SJCRH30 (cell line): ENCODE data around the gene CAPG. TPM values are rescaled to one million over a fixed set of nuclear protein-coding genes. Genes with fewer than 3 reads are reported as not detected.
A peak's percentile ranks its signal among the peaks of the same experiment; 100 is the strongest.
"Not testable (repeated sequence)": the region's sequence is repeated elsewhere in the genome, so short reads cannot be mapped to it uniquely, and the experiment has no call there.

Experiments
- DNase-seq, 2 experiments: peaks; one replicate each; pipeline ENCODE4 v3.0.0-alpha.2; 2015 to 2020
- H3K27ac ChIP-seq: fragments of 250-450 bp; sonication (Bioruptor Pico); 2 replicates; pipeline ENCODE4 v1.5.1; 2020; ENCODE audit warnings: mild to moderate bottlenecking, moderate library complexity
- H3K27me3 ChIP-seq: fragments of 250-450 bp; sonication (Bioruptor Pico); 2 replicates; pipeline ENCODE4 v1.5.1; 2020; ENCODE audit warnings: mild to moderate bottlenecking, moderate library complexity
- H3K36me3 ChIP-seq: fragments of 250-450 bp; sonication (Bioruptor Pico); 2 replicates; pipeline ENCODE4 v1.5.1; 2020; ENCODE audit warnings: mild to moderate bottlenecking, moderate library complexity
- H3K4me1 ChIP-seq: fragments of 250-450 bp; sonication (Bioruptor Pico); 2 replicates; pipeline ENCODE4 v1.5.1; 2020; ENCODE audit warnings: mild to moderate bottlenecking, moderate library complexity
- H3K4me3 ChIP-seq: fragments of 250-450 bp; sonication (Bioruptor Pico); 2 replicates; pipeline ENCODE4 v1.5.1; 2020; ENCODE audit warnings: mild to moderate bottlenecking, moderate library complexity
- H3K9me3 ChIP-seq: fragments of 250-450 bp; sonication (Bioruptor Pico); replicated peaks from 2 replicates; pipeline ENCODE4 v1.5.1; 2020; ENCODE audit warnings: mild to moderate bottlenecking, moderate library complexity
- total RNA-seq: library from RNA; depleted of rRNA; stranded (reverse); fragments of >200 nt; shearing (Covaris generic); gene quantifications from 2 replicates; pipeline ENCODE4 v1.2.3, GENCODE V29; 2014

CAPG gene
- total RNA-seq, 1 experiment from 2014 or later: 1.1 TPM

- Histone ChIP-seq H3K27me3 (no peaks in the 10 kb centered on the region), H3K4me1 (no peaks in the 10 kb centered on the region), H3K4me3 (no peak overlapping the region), H3K36me3 (peaks cover 29% of the 10 kb centered on the region), H3K27ac (no peak overlapping the region), H3K9me3 (no peaks in the 10 kb centered on the region; the same call in 1 of the 2 replicates)
- no peak for DNase-seq
These were observed 30.1 kb downstream of the CAPG start for GRCh38 chr2:85380048-85380447.

- no peaks in the 10 kb centered on the region for H3K27me3 ChIP-seq
- H3K4me3 ChIP-seq: no peak overlapping the region
- H3K9me3 ChIP-seq: no peaks in the 10 kb centered on the region; the same call in 1 of the 2 replicates
- H3K27ac ChIP-seq: no peak overlapping the region
- DNase-seq: no peak
- no peaks in the 10 kb centered on the region for H3K4me1 ChIP-seq
- H3K36me3 ChIP-seq: peaks cover 26% of the 10 kb centered on the region
These were observed 31.9 kb downstream of the CAPG start for GRCh38 chr2:85378257-85378656.

DNA sequence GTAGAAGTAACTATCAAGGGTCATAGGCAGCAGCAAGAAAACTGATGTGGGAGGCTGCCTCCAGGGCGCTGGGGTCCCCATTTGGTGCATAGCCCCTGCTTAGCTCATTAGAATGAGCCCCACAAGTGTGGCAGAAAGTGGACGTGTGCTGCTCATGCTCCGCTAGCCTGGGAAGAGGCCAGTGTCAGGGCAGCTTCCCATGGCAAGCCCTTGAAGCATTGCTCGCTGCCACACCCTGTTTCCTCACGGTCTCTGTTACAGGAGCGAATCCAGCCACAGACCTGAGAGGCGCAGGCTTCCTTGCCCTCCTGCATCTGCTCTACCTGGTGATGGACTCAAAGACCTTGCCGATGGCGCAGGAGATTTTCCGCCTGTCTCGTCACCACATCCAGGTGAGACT lies 33.1 kb downstream of the CAPG start:
- H3K4me3 ChIP-seq: no peak overlapping the region
- no peak overlapping the region for H3K27ac ChIP-seq
- no peaks in the 10 kb centered on the region for H3K4me1 ChIP-seq
- no peaks in the 10 kb centered on the region for H3K27me3 ChIP-seq
- peaks cover 26% of the 10 kb centered on the region for H3K36me3 ChIP-seq
- H3K9me3 ChIP-seq: no peaks in the 10 kb centered on the region; the same call in 1 of the 2 replicates
- no peak for DNase-seq

GRCh38 chr2:85376291-85377065 lies 33.7 kb downstream of the CAPG start:
- Histone ChIP-seq H3K4me1 (no peaks in the 10 kb centered on the region), H3K9me3 (no peaks in the 10 kb centered on the region; the same call in 1 of the 2 replicates), H3K27ac (no peak overlapping the region), H3K27me3 (no peaks in the 10 kb centered on the region), H3K36me3 (peaks cover 26% of the 10 kb centered on the region), H3K4me3 (no peak overlapping the region)
- no peak for DNase-seq

GRCh38 chr2:85371045-85371444 lies 39.1 kb downstream of the CAPG start:
- no peaks in the 10 kb centered on the region for H3K9me3 ChIP-seq
- H3K27ac ChIP-seq: no peak overlapping the region
- no peak for DNase-seq
- no peaks in the 10 kb centered on the region for H3K4me1 ChIP-seq
- no peak overlapping the region for H3K4me3 ChIP-seq
- H3K36me3 ChIP-seq: no peaks in the 10 kb centered on the region
- no peaks in the 10 kb centered on the region for H3K27me3 ChIP-seq

GRCh38 chr2:85369500-85369899 lies 40.7 kb downstream of the CAPG start:
- Histone ChIP-seq H3K9me3 (no peaks in the 10 kb centered on the region), H3K27me3 (no peaks in the 10 kb centered on the region), H3K4me1 (no peaks in the 10 kb centered on the region), H3K36me3 (no peaks in the 10 kb centered on the region), H3K27ac (no peak overlapping the region), H3K4me3 (no peak overlapping the region)
- DNase-seq: no peak

- no peaks in the 10 kb centered on the region for H3K4me1 ChIP-seq
- H3K27ac ChIP-seq: no peak overlapping the region
- H3K36me3 ChIP-seq: no peaks in the 10 kb centered on the region
- no peak overlapping the region for H3K4me3 ChIP-seq
- no peaks in the 10 kb centered on the region for H3K9me3 ChIP-seq
- DNase-seq: no peak
- no peaks in the 10 kb centered on the region for H3K27me3 ChIP-seq
These were observed 41.2 kb downstream of the CAPG start for GRCh38 chr2:85368921-85369320.

DNA sequence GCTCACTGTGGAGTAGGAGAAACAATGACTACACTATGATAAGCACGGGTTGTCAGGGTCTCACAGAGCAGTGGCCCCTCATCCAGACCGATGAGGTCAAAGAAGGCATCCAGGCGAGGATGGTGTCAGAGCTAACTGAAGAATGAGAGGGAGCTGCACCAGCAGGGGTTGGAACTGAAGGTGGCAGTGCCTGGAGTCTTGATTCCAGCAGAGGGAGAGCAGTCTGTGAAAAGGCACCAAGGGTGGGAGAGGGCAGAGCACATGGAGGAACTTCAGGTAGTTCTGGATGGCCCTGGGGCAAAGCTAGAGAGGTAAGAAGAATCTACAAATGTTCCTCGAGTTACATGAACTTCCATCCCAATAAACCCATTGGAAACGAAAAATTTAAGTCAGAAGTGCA lies 43.0 kb downstream of the CAPG start:
- peaks cover 8% of the 10 kb centered on the region; the same call in 1 of the 2 replicates for H3K36me3 ChIP-seq
- DNase-seq: no peak
- no peaks in the 10 kb centered on the region for H3K4me1 ChIP-seq
- no peak overlapping the region for H3K27ac ChIP-seq
- H3K4me3 ChIP-seq: no peak overlapping the region
- H3K27me3 ChIP-seq: no peaks in the 10 kb centered on the region
- H3K9me3 ChIP-seq: no peaks in the 10 kb centered on the region; the same call in 1 of the 2 replicates

- not testable (repeated sequence) for H3K27me3 ChIP-seq, DNase-seq, H3K4me1 ChIP-seq, H3K27ac ChIP-seq, H3K4me3 ChIP-seq, H3K36me3 ChIP-seq, H3K9me3 ChIP-seq
These were observed 47.3 kb downstream of the CAPG start for GRCh38 chr2:85362653-85363387.

DNA sequence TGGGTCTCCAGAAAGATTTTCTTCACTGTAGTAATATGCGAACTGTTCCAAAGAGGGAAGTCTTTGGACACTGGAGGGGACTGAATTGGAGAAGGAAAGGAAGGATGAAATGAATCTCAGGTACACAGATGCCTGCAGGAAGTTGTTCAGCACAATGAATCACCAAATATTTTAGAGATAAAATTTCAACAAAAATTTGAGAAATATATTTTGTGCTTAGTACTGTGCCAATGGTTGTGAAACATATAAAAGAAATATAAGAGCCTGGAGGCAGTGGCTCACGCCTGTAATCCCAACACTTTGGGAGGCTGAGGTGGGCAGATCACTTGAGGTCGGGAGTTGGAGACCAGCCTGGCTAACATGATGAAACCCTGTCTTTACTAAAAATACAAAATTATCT lies 52.4 kb downstream of the CAPG start:
- Histone ChIP-seq H3K9me3 (no peaks in the 10 kb centered on the region), H3K4me1 (peaks cover 3% of the 10 kb centered on the region; the same call in 1 of the 2 replicates), H3K36me3 (0 out of 2 replicates have a peak, but pooled peaks cover 6% of the 10 kb centered on the region), H3K27ac (no peak overlapping the region), H3K4me3 (no peak overlapping the region), H3K27me3 (no peaks in the 10 kb centered on the region)
- DNase-seq: no peak

- Histone ChIP-seq H3K4me1 (peaks cover 3% of the 10 kb centered on the region; the same call in 1 of the 2 replicates), H3K36me3 (0 out of 2 replicates have a peak, but pooled peaks cover 6% of the 10 kb centered on the region), H3K27me3 (no peaks in the 10 kb centered on the region), H3K27ac (no peak overlapping the region), H3K4me3 (no peak overlapping the region), H3K9me3 (no peaks in the 10 kb centered on the region)
- DNase-seq: peak in 1 of 2 experiments; percentile 26
These were observed 54.0 kb downstream of the CAPG start for GRCh38 chr2:85356186-85356585.

DNA sequence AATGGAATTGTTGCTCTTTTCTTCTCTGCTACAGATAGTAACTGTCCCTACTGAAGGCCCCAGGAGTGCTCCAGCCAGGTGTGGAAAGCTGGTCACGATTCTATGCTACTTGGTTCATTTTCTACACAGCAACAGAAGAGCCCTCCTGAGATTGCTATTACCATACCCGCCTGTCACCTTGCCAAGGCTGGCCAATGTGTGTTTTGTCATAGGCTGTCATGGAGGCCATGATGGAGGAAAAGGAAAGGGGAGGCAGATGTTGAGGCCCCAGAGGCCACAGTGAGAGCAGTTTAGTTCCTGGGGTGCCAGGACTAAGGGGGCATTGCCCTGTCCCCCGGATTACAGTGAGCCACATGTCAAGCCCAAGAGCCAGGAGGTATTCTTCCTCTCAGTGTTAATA lies 54.6 kb downstream of the CAPG start:
- H3K27ac ChIP-seq: no peak overlapping the region

GRCh38 chr2:85355073-85355410 lies 55.1 kb downstream of the CAPG start:
- Histone ChIP-seq H3K27ac (peak overlapping the region; percentile 49), H3K4me1 (peaks cover 3% of the 10 kb centered on the region; the same call in 1 of the 2 replicates), H3K27me3 (no peaks in the 10 kb centered on the region), H3K36me3 (0 out of 2 replicates have a peak, but pooled peaks cover 6% of the 10 kb centered on the region), H3K9me3 (no peaks in the 10 kb centered on the region), H3K4me3 (peak overlapping the region; percentile 81)
- no peak for DNase-seq

More for the DNA sequence above, 54.6 kb downstream of the CAPG start:
- DNase-seq: no peak
- 0 out of 2 replicates have a peak, but pooled peaks cover 6% of the 10 kb centered on the region for H3K36me3 ChIP-seq
- H3K9me3 ChIP-seq: no peaks in the 10 kb centered on the region
- H3K27me3 ChIP-seq: no peaks in the 10 kb centered on the region
- H3K4me3 ChIP-seq: peak overlapping the region; percentile 81
- H3K4me1 ChIP-seq: peaks cover 3% of the 10 kb centered on the region; the same call in 1 of the 2 replicates

DNA sequence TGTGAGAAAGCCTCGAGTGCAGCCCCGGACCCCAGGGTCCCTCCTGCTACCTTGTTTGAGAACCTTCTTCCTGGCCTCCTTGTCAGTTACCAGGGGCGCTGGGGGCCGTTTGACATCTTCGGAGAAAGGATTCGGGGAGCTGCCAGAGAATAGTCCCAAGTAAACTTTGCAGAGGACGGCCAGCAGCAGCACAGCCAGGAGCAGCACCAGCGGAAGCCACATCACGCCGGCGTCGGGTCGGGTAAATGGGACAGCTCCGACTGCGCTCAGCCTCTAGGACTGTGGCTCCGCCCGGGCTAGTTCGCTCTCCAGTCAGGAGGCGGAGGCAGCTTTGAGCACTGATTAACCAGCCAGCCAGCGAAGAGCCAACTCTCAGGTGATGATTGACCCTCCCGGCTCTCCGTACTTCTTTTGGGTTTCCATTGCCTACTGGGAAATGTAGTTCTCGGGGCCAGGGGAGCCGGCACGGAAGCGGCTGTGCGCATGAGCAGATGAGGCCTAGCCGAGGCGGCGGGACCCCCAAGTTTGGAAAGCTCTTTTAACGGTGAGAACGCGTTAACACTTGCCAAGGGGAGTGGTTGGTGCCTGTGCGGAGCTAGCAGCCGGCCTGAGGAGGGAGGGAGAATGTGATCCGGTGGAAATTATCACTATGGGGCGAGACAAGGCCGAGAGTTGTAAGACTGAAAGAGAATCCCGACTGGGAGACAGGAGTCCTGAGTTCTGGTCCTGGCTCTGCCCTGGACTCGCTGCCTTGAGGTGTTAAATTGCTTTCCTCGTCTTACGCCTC lies 55.7 kb downstream of the CAPG start, which contains the start of the genes ELMOD3 and RETSAT:
Gene ELMOD3 (plus strand): TSS at position 484 of the 787 bp plus-strand sequence. CDS start 2,430 bp downstream, outside the sequence.
Gene RETSAT (minus strand): TSS at position 243 of the 787 bp plus-strand sequence. CDS start 21 bp downstream, at position 222.
- Histone ChIP-seq H3K27me3 (no peaks in the 10 kb centered on the region), H3K36me3 (peaks cover 10% of the 10 kb centered on the region; the same call in 1 of the 2 replicates)
- DNase-seq: peak; percentile 99 to 100

More for the DNA sequence above, 55.7 kb downstream of the CAPG start, which contains the start of the genes ELMOD3 and RETSAT:
- peak within 1 kb of the TSS; percentile 49 for H3K27ac ChIP-seq
- H3K4me1 ChIP-seq: peaks cover 3% of the 10 kb centered on the region; the same call in 1 of the 2 replicates
- H3K9me3 ChIP-seq: no peaks in the 10 kb centered on the region
- peak within 1 kb of the TSS; percentile 81 for H3K4me3 ChIP-seq
